ENCODE data around the gene POPDC2.

POPDC2 gene

DNA sequence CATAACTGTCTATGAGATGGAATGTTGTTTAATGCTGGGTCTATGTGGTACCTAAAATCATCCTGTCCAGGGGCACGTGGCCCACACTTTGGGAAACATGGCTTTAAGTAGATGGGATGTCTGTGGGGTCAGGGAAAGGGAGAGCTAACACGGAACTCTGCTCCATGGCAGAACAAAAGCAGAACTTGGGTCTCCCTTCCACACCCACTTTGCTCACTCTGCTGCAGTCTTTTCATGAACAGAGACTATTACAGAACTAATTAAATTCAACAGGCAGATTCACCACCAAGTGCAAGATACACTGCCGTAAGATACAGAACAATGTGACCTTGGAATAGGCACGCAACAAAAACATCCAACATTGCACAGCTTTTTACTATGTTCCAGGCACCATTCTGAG is 28.2 kb downstream of the POPDC2 start:
- no peaks in the 10 kb centered on the region for H3K4me1 ChIP-seq (ENCODE audit: control insufficient read depth, insufficient read depth, low read length)
- TF ChIP-seq ZBTB20 (tag by site-specific recombination; IDR thresholded peaks at IDR 0.05) = no peak
- TF ChIP-seq ZSCAN23 (tag by site-specific recombination; IDR thresholded peaks at IDR 0.05) = no peak
- no peaks in the 10 kb centered on the region for H3K9me3 ChIP-seq (ENCODE audit: control insufficient read depth, insufficient read depth, low read depth, low read length)
- POLR2A ChIA-PET = no interaction called here
- no peak overlapping the region for H3K4me3 ChIP-seq (ENCODE audit: low read depth, low read length)
- H3K27ac ChIP-seq (ENCODE audit: extremely low read depth, low read depth, low read length) = no peak overlapping the region
- no peaks in the 10 kb centered on the region for H3K36me3 ChIP-seq (ENCODE audit: control insufficient read depth in 2 of 2, insufficient read depth in 1 of 2, low read length in 2 of 2)
- CTCF ChIA-PET = interaction anchor here (0.6 kb wide), 1 partner anchor 94 kb away, joined by 3 read pairs; no protein-coding TSS in a partner anchor

DNA sequence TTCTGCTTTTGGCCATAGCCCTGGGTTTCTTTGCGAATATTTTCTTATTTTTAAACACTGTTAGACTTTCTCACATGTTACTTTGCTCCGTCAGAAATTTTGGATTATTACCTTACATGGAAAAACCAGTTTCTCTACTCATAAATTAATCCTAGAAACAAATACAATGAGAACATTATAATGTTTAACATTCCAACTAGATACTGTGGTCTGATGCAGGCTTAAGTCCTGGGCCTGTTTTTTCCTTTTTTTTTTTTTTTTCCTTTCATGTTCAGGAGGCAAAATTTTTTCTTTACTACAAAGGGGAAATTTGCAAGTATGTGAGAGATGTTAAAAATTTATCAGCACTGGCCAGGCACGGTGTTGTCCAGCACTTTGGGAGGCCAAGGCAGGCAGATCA is 28.9 kb downstream of the POPDC2 start:
- H3K27ac ChIP-seq (ENCODE audit: extremely low read depth, low read depth, low read length) = no peak overlapping the region
- H3K9me3 ChIP-seq (ENCODE audit: control insufficient read depth, insufficient read depth, low read depth, low read length) = no peaks in the 10 kb centered on the region
- POLR2A ChIA-PET = no interaction called here
- CTCF ChIA-PET = interaction anchor here (0.6 kb wide), 1 partner anchor 286 kb away, joined by 5 read pairs; no protein-coding TSS in a partner anchor
- H3K36me3 ChIP-seq (ENCODE audit: control insufficient read depth in 2 of 2, insufficient read depth in 1 of 2, low read length in 2 of 2) = no peaks in the 10 kb centered on the region
- TF ChIP-seq ZFP3 (tag by site-specific recombination; IDR thresholded peaks at IDR 0.05; ENCODE audit: low read depth) (no peak), ZNF133 (tag by site-specific recombination; IDR thresholded peaks at IDR 0.05) (no peak), ZNF404 (tag by site-specific recombination; IDR thresholded peaks at IDR 0.05) (no peak), ZNF174 (tag by site-specific recombination; IDR thresholded peaks at IDR 0.05) (no peak)
- TF ChIP-seq, protein P1, sequence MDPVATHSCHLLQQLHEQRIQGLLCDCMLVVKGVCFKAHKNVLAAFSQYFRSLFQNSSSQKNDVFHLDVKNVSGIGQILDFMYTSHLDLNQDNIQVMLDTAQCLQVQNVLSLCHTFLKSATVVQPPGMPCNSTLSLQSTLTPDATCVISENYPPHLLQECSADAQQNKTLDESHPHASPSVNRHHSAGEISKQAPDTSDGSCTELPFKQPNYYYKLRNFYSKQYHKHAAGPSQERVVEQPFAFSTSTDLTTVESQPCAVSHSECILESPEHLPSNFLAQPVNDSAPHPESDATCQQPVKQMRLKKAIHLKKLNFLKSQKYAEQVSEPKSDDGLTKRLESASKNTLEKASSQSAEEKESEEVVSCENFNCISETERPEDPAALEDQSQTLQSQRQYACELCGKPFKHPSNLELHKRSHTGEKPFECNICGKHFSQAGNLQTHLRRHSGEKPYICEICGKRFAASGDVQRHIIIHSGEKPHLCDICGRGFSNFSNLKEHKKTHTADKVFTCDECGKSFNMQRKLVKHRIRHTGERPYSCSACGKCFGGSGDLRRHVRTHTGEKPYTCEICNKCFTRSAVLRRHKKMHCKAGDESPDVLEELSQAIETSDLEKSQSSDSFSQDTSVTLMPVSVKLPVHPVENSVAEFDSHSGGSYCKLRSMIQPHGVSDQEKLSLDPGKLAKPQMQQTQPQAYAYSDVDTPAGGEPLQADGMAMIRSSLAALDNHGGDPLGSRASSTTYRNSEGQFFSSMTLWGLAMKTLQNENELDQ (tag by site-specific recombination; IDR thresholded peaks at IDR 0.05; ENCODE audit: low read depth) = no peak
- TF ChIP-seq, protein P2, sequence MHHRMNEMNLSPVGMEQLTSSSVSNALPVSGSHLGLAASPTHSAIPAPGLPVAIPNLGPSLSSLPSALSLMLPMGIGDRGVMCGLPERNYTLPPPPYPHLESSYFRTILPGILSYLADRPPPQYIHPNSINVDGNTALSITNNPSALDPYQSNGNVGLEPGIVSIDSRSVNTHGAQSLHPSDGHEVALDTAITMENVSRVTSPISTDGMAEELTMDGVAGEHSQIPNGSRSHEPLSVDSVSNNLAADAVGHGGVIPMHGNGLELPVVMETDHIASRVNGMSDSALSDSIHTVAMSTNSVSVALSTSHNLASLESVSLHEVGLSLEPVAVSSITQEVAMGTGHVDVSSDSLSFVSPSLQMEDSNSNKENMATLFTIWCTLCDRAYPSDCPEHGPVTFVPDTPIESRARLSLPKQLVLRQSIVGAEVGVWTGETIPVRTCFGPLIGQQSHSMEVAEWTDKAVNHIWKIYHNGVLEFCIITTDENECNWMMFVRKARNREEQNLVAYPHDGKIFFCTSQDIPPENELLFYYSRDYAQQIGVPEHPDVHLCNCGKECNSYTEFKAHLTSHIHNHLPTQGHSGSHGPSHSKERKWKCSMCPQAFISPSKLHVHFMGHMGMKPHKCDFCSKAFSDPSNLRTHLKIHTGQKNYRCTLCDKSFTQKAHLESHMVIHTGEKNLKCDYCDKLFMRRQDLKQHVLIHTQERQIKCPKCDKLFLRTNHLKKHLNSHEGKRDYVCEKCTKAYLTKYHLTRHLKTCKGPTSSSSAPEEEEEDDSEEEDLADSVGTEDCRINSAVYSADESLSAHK (tag by site-specific recombination; IDR thresholded peaks at IDR 0.05) = no peak
- H3K4me3 ChIP-seq (ENCODE audit: low read depth, low read length) = no peak overlapping the region
- no peaks in the 10 kb centered on the region for H3K4me1 ChIP-seq (ENCODE audit: control insufficient read depth, insufficient read depth, low read length)

DNA sequence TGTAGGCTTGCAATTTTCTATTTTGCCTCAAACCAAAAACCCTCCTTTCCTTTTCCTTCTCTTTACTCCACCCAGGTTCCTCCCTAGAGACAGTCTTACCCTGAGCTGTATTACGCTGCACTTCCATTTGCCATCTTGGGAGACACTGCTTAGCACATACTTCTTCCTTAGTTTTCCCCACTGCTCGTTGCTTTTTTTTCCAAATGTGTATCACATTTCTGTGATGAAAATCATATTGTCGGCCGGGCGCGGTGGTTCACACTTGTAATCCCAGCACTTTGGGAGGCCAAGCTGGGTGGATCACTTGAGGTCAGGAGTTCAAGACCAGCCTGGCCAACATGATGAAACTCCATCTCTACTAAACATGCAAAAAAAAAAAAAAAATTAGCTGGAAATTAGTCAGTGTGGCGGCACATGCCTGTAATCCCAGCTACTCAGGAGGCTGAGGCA is 29.5 kb downstream of the POPDC2 start:
- Histone ChIP-seq H3K4me1 (ENCODE audit: control insufficient read depth, insufficient read depth, low read length) (no peaks in the 10 kb centered on the region), H3K36me3 (ENCODE audit: control insufficient read depth in 2 of 2, insufficient read depth in 1 of 2, low read length in 2 of 2) (no peaks in the 10 kb centered on the region), H3K27ac (ENCODE audit: extremely low read depth, low read depth, low read length) (no peak overlapping the region), H3K4me3 (ENCODE audit: low read depth, low read length) (no peak overlapping the region), H3K9me3 (ENCODE audit: control insufficient read depth, insufficient read depth, low read depth, low read length) (no peaks in the 10 kb centered on the region)
- POLR2A ChIA-PET = no interaction called here
- CTCF ChIA-PET = interaction anchor here (0.6 kb wide), 1 partner anchor 286 kb away, joined by 5 read pairs; no protein-coding TSS in a partner anchor
- TF ChIP-seq, protein P3, sequence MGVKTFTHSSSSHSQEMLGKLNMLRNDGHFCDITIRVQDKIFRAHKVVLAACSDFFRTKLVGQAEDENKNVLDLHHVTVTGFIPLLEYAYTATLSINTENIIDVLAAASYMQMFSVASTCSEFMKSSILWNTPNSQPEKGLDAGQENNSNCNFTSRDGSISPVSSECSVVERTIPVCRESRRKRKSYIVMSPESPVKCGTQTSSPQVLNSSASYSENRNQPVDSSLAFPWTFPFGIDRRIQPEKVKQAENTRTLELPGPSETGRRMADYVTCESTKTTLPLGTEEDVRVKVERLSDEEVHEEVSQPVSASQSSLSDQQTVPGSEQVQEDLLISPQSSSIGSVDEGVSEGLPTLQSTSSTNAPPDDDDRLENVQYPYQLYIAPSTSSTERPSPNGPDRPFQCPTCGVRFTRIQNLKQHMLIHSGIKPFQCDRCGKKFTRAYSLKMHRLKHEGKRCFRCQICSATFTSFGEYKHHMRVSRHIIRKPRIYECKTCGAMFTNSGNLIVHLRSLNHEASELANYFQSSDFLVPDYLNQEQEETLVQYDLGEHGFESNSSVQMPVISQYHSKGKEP (tag by site-specific recombination; IDR thresholded peaks at IDR 0.05) = no peak
- TF ChIP-seq ZNF202 (tag by site-specific recombination; IDR thresholded peaks at IDR 0.05; ENCODE audit: borderline replicate concordance) = no peak
- 0 out of 2 replicates have a peak, but pooled peaks have one; percentile 8 for TF ChIP-seq SCRT2 (tag by site-specific recombination; IDR thresholded peaks at IDR 0.05)
- TF ChIP-seq, protein P4, sequence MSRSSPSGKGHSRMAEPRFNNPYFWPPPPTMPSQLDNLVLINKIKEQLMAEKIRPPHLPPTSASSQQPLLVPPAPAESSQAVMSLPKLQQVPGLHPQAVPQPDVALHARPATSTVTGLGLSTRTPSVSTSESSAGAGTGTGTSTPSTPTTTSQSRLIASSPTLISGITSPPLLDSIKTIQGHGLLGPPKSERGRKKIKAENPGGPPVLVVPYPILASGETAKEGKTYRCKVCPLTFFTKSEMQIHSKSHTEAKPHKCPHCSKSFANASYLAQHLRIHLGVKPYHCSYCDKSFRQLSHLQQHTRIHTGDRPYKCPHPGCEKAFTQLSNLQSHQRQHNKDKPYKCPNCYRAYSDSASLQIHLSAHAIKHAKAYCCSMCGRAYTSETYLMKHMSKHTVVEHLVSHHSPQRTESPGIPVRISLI (tag by site-specific recombination; IDR thresholded peaks at IDR 0.05) = no peak
- TF ChIP-seq, protein P5, sequence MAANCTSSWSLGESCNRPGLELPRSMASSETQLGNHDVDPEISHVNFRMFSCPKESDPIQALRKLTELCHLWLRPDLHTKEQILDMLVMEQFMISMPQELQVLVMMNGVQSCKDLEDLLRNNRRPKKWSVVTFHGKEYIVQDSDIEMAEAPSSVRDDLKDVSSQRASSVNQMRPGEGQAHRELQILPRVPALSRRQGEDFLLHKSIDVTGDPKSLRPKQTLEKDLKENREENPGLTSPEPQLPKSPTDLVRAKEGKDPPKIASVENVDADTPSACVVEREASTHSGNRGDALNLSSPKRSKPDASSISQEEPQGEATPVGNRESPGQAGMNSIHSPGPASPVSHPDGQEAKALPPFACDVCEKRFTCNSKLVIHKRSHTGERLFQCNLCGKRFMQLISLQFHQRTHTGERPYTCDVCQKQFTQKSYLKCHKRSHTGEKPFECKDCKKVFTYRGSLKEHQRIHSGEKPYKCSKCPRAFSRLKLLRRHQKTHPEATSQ (tag by site-specific recombination; IDR thresholded peaks at IDR 0.05) = no peak
- no peak for TF ChIP-seq TRIM28 (IDR thresholded peaks at IDR 0.05; ENCODE audit: borderline replicate concordance, low read length)
- TF ChIP-seq, protein P6, sequence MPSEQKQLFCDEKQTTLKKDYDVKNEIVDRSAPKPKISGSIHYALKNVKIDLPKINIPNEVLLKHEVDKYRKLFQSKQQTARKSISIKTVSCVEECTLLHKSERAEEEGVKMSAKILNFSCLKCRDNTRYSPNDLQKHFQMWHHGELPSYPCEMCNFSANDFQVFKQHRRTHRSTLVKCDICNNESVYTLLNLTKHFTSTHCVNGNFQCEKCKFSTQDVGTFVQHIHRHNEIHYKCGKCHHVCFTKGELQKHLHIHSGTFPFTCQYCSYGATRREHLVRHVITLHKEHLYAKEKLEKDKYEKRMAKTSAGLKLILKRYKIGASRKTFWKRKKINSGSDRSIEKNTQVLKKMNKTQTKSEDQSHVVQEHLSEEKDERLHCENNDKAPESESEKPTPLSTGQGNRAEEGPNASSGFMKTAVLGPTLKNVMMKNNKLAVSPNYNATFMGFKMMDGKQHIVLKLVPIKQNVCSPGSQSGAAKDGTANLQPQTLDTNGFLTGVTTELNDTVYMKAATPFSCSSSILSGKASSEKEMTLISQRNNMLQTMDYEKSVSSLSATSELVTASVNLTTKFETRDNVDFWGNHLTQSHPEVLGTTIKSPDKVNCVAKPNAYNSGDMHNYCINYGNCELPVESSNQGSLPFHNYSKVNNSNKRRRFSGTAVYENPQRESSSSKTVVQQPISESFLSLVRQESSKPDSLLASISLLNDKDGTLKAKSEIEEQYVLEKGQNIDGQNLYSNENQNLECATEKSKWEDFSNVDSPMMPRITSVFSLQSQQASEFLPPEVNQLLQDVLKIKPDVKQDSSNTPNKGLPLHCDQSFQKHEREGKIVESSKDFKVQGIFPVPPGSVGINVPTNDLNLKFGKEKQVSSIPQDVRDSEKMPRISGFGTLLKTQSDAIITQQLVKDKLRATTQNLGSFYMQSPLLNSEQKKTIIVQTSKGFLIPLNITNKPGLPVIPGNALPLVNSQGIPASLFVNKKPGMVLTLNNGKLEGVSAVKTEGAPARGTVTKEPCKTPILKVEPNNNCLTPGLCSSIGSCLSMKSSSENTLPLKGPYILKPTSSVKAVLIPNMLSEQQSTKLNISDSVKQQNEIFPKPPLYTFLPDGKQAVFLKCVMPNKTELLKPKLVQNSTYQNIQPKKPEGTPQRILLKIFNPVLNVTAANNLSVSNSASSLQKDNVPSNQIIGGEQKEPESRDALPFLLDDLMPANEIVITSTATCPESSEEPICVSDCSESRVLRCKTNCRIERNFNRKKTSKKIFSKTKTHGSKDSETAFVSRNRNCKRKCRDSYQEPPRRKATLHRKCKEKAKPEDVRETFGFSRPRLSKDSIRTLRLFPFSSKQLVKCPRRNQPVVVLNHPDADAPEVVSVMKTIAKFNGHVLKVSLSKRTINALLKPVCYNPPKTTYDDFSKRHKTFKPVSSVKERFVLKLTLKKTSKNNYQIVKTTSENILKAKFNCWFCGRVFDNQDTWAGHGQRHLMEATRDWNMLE (tag by site-specific recombination; conservative IDR thresholded peaks at IDR 0.05; ENCODE audit: low read depth) = 0 out of 2 replicates have a peak, but pooled peaks have one; percentile 10
- no peak for TF ChIP-seq GFI1B (tag by site-specific recombination; IDR thresholded peaks at IDR 0.05)
- TF ChIP-seq ZFP37 (tag by site-specific recombination; IDR thresholded peaks at IDR 0.05) = no peak
